Measurements from ENCODE around the gene CMTM2. TPM values are rescaled to one million over a fixed set of nuclear protein-coding genes. Genes with fewer than 3 reads are reported as not detected.

Gene CMTM2
- total RNA-seq, 2 experiments from 2014 or later, result 0.19 to 0.91 TPM

DNA sequence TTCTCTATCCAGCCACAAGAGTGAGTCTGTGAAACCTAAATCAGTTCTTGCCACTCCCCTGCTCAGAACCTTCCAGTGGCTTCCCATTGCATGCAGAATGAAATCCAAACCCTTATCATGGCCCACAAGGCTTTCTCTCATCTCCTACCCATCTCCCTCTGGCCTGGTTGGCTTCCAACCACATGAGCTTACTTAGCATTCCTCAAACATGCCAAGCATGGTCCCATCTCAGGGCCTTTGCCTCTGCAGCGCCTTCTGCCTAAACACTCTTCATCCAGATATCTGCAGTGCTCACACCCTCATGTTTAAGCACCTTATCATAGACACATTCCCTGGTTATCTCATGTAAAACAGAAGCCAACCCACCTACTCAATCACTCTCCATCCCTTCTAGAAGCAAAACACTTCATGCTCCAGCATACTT is 44.9 kb upstream of the CMTM2 start:
- H3K4me2 ChIP-seq (ENCODE audit: low read length), result no peak overlapping the region
- H3K36me3 ChIP-seq (ENCODE audit: insufficient read depth, low read length), result no peaks in the 10 kb centered on the region
- no peaks in the 10 kb centered on the region for H3K9me2 ChIP-seq (ENCODE audit: insufficient read depth, low read length)
- H3K9me3 ChIP-seq (ENCODE audit: low read length), result no peaks in the 10 kb centered on the region
- DNase-seq (ENCODE audit: low spot score), result no peak
- peaks cover 10% of the 10 kb centered on the region for H3K4me1 ChIP-seq (ENCODE audit: insufficient read depth, low read length, poor library complexity, severe bottlenecking)
- no peaks in the 10 kb centered on the region for H4K20me1 ChIP-seq (ENCODE audit: insufficient read depth, low read length)
- ChIA-PET CTCF (ENCODE audit: unreplicated experiment) (interaction anchor here (0.6 kb wide), 1 partner anchor 10 kb away, joined by 3 read pairs; no protein-coding TSS in a partner anchor), POLR2A (interaction anchor here (1.6 kb wide), 1 partner anchor 9 kb away, joined by 10 read pairs; no protein-coding TSS in a partner anchor)
- no peak overlapping the region for H3K27ac ChIP-seq (ENCODE audit: low read depth, low read length, poor library complexity, severe bottlenecking)
- no TSS peak for BruUV-seq (replicated peaks)
- no peak overlapping the region for H3K4me3 ChIP-seq (ENCODE audit: low read depth, low read length, poor library complexity, severe bottlenecking)
- H2AFZ ChIP-seq (ENCODE audit: low read length), result no peak overlapping the region
- no peaks in the 10 kb centered on the region for H3K79me2 ChIP-seq (ENCODE audit: insufficient read depth, low read depth, low read length)
- TF ChIP-seq EZH2phosphoT487 (IDR thresholded peaks at IDR 0.05; ENCODE audit: borderline replicate concordance, low read depth, low read length), result no peak
- intact Hi-C loops (cut with micrococcal nuclease; ENCODE audit: unreplicated experiment), result no loop called here

DNA sequence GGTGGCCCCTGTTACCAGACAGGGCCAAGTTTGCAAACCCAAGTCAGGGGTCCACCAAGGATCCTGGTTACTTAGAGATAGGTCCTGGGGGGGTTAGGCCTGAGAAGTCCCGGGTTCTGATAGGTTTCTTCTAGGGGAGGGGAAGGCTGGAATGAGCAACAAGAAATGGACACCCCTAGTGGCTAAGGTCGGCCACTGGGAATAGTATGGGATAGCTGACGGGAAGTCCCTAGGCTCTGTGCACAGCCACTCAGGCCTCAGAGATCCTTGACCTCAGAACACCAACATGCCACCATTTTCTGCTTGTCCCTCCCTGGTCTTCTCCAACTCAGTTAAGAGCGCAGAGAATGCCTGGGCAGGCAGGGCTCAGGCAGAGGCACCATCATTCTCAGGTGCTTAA is 42.7 kb upstream of the CMTM2 start:
- ChIA-PET POLR2A (interaction anchor here (0.5 to 0.6 kb wide), 2 partner anchors 7 to 9 kb away, joined by 3 read pairs; no protein-coding TSS in a partner anchor), CTCF (ENCODE audit: unreplicated experiment) (interaction anchor here (0.9 kb wide), 1 partner anchor 15 kb away, joined by 3 read pairs; no protein-coding TSS in a partner anchor)
- Histone ChIP-seq H3K9me3 (ENCODE audit: low read length) (no peaks in the 10 kb centered on the region), H4K20me1 (ENCODE audit: insufficient read depth, low read length) (no peaks in the 10 kb centered on the region), H3K79me2 (ENCODE audit: insufficient read depth, low read depth, low read length) (no peaks in the 10 kb centered on the region), H3K9me2 (ENCODE audit: insufficient read depth, low read length) (no peaks in the 10 kb centered on the region), H3K36me3 (ENCODE audit: insufficient read depth, low read length) (no peaks in the 10 kb centered on the region), H3K4me2 (ENCODE audit: low read length) (no peak overlapping the region), H2AFZ (ENCODE audit: low read length) (no peak overlapping the region), H3K4me1 (ENCODE audit: insufficient read depth, low read length, poor library complexity, severe bottlenecking) (peaks cover 22% of the 10 kb centered on the region), H3K27ac (ENCODE audit: low read depth, low read length, poor library complexity, severe bottlenecking) (no peak overlapping the region), H3K4me3 (ENCODE audit: low read depth, low read length, poor library complexity, severe bottlenecking) (no peak overlapping the region)
- intact Hi-C loops (cut with micrococcal nuclease; ENCODE audit: unreplicated experiment), result no loop called here
- TF ChIP-seq EZH2phosphoT487 (IDR thresholded peaks at IDR 0.05; ENCODE audit: borderline replicate concordance, low read depth, low read length), result no peak
- TF ChIP-seq, protein P1, sequence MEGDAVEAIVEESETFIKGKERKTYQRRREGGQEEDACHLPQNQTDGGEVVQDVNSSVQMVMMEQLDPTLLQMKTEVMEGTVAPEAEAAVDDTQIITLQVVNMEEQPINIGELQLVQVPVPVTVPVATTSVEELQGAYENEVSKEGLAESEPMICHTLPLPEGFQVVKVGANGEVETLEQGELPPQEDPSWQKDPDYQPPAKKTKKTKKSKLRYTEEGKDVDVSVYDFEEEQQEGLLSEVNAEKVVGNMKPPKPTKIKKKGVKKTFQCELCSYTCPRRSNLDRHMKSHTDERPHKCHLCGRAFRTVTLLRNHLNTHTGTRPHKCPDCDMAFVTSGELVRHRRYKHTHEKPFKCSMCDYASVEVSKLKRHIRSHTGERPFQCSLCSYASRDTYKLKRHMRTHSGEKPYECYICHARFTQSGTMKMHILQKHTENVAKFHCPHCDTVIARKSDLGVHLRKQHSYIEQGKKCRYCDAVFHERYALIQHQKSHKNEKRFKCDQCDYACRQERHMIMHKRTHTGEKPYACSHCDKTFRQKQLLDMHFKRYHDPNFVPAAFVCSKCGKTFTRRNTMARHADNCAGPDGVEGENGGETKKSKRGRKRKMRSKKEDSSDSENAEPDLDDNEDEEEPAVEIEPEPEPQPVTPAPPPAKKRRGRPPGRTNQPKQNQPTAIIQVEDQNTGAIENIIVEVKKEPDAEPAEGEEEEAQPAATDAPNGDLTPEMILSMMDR (conservative IDR thresholded peaks at IDR 0.05; ENCODE audit: low read length), result no peak
- no peak for DNase-seq (ENCODE audit: low spot score)
- BruUV-seq (replicated peaks), result no TSS peak

DNA sequence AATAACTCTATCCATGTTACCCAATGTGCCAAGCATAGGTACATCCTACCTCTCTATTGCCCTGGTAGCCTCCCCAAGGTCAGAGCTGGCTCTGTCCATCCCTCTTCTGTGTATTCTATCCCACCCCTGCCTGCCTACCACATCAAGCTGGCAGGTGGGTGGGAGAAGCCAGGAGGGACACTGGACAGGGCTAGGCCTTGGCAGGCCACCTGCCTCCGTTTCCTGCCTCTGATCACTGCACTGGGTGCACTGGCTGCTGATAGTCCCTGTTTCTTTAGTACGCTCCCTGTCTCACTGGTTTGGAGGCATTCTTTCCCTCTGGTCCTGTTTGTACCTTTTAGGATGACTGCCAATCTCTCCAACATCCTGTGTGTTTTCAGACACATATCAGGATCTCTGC is 42.0 kb upstream of the CMTM2 start:
- Histone ChIP-seq H3K79me2 (ENCODE audit: insufficient read depth, low read depth, low read length) (no peaks in the 10 kb centered on the region), H3K4me2 (ENCODE audit: low read length) (no peak overlapping the region), H3K9me3 (ENCODE audit: low read length) (no peaks in the 10 kb centered on the region), H3K4me3 (ENCODE audit: low read depth, low read length, poor library complexity, severe bottlenecking) (no peak overlapping the region), H3K27ac (ENCODE audit: low read depth, low read length, poor library complexity, severe bottlenecking) (no peak overlapping the region), H3K4me1 (ENCODE audit: insufficient read depth, low read length, poor library complexity, severe bottlenecking) (peaks cover 22% of the 10 kb centered on the region), H2AFZ (ENCODE audit: low read length) (no peak overlapping the region), H4K20me1 (ENCODE audit: insufficient read depth, low read length) (no peaks in the 10 kb centered on the region), H3K9me2 (ENCODE audit: insufficient read depth, low read length) (no peaks in the 10 kb centered on the region), H3K36me3 (ENCODE audit: insufficient read depth, low read length) (no peaks in the 10 kb centered on the region)
- intact Hi-C loops (cut with micrococcal nuclease; ENCODE audit: unreplicated experiment), result no loop called here
- no peak for DNase-seq (ENCODE audit: low spot score)
- TF ChIP-seq, protein P1 (conservative IDR thresholded peaks at IDR 0.05; ENCODE audit: low read length), result no peak
- TF ChIP-seq EZH2phosphoT487 (IDR thresholded peaks at IDR 0.05; ENCODE audit: borderline replicate concordance, low read depth, low read length), result no peak
- BruUV-seq (replicated peaks), result no TSS peak
- CTCF ChIA-PET (ENCODE audit: unreplicated experiment), result interaction anchor here (0.9 kb wide), 1 partner anchor 16 kb away, joined by 3 read pairs; no protein-coding TSS in a partner anchor
- POLR2A ChIA-PET, result no interaction called here
